K562 (cell line): Measurements from ENCODE around the gene RASGRP1. TPM values are rescaled to one million over a fixed set of nuclear protein-coding genes. Genes with fewer than 3 reads are reported as not detected.
A peak's percentile ranks its signal among the peaks of the same experiment; 100 is the strongest.

ENCODE experiments used
- ATAC-seq: fragments of 200-7000 bp; cut with Tn5 transposase; 3 replicates; pipeline ENCODE4 v1.9.1; 2020; ENCODE audit warnings: moderate library complexity
- BruUV-seq: library from RNA; stranded (reverse); fragments of 400-500 nt; replicated peaks from 2 replicates; lab custom pipeline; 2021; lab: Mats Ljungman, UMichigan
- CTCF ChIA-PET: fragments of 300-600 bp; formaldehyde crosslinking; extraction: SDS; loops from one replicate; lab custom pipeline; 2021; ENCODE audit warnings: low intra/inter-chr PET ratio; lab: Yijun Ruan, JAX
- POLR2A ChIA-PET: fragments of 300-600, 350-650 bp; sonication (Branson Sonifier 250); formaldehyde crosslinking; extraction: SDS; loops from one replicate; lab custom pipeline; 2021; ENCODE audit warnings: antibody characterized with exemption, inconsistent platforms; lab: Yijun Ruan, JAX
- DNase-seq, 4 experiments: peaks; one replicate each; pipeline versions ENCODE4 v3.0.0 to v3.0.0-alpha.2; 2011 to 2018; ENCODE audit warnings: low spot score in 3 of 4, mixed read lengths in 3 of 4; ENCODE audit errors: extremely low read depth in 1 of 4
- FAIRE-seq: peaks from 2 replicates; lab custom pipeline; 2011; peaks lifted over from hg19 to GRCh38; lab: Jason Lieb, UNC
- H2AFZ ChIP-seq: 2 replicates; pipeline ENCODE4 v1.6.0; 2011; ENCODE audit warnings: low read depth, low read length, control low read depth, inconsistent platforms
- H3K27ac ChIP-seq: fragments of 200-600 bp; 3 replicates; pipeline ENCODE4 v1.8.0; 2011; ENCODE audit warnings: low read depth, mild to moderate bottlenecking, control low read depth, inconsistent platforms, low read length, moderate library complexity, mixed read lengths; ENCODE audit errors: extremely low read depth
- H3K27me3 ChIP-seq, 2 experiments: fragments of 300-600 bp in 1 of 2; 2 replicates in 1 of 2; 3 replicates in 1 of 2; pipeline versions ENCODE4 v1.6.0 to v1.8.0; 2011; ENCODE audit warnings: inconsistent platforms in 2 of 2, low read length in 2 of 2, mild to moderate bottlenecking in 1 of 2, mixed read lengths in 1 of 2, moderate library complexity in 1 of 2; ENCODE audit not compliant: control insufficient read depth in 2 of 2, insufficient read depth in 2 of 2
- H3K36me3 ChIP-seq: fragments of 300-600 bp; 3 replicates; pipeline ENCODE4 v1.8.0; 2011; ENCODE audit warnings: mild to moderate bottlenecking, low read length, inconsistent platforms; ENCODE audit not compliant: control insufficient read depth, insufficient read depth
- H3K4me1 ChIP-seq, 2 experiments: fragments of 200-600 bp in 1 of 2; replicated peaks in 1 of 2; 2 replicates in 1 of 2; 3 replicates in 1 of 2; pipeline versions ENCODE4 v1.5.1 to v1.8.0; 2011; ENCODE audit warnings: inconsistent platforms in 2 of 2, low read length in 2 of 2, mild to moderate bottlenecking in 1 of 2, mixed read lengths in 1 of 2, moderate library complexity in 1 of 2; ENCODE audit not compliant: control insufficient read depth in 2 of 2, insufficient read depth in 2 of 2
- H3K4me2 ChIP-seq: 2 replicates; pipeline ENCODE4 v1.6.1; 2011; ENCODE audit warnings: low read length, control low read depth, inconsistent platforms, mixed read lengths; ENCODE audit not compliant: insufficient read depth
- H3K4me3 ChIP-seq: fragments of 200-600 bp; sonication (generic), shearing (Covaris generic); 2 replicates; pipeline ENCODE4 v1.5.1; 2016; ENCODE audit warnings: control low read depth, inconsistent platforms
- H3K79me2 ChIP-seq: fragments of 200-600 bp; 3 replicates; pipeline ENCODE4 v1.8.0; 2011; ENCODE audit warnings: low read length, inconsistent platforms; ENCODE audit not compliant: control insufficient read depth, insufficient read depth
- H3K9ac ChIP-seq, 2 experiments: 2 replicates each; pipeline versions ENCODE4 v1.6.0 to v1.6.1; 2011; ENCODE audit warnings: low read depth in 2 of 2, low read length in 2 of 2, control low read depth in 1 of 2, inconsistent platforms in 1 of 2, mild to moderate bottlenecking in 1 of 2, mixed read lengths in 1 of 2; ENCODE audit not compliant: insufficient read depth in 1 of 2
- H3K9me1 ChIP-seq: one replicate; pipeline ENCODE4 v1.6.0; 2011; ENCODE audit warnings: inconsistent platforms, mild to moderate bottlenecking, low read length, moderate library complexity; ENCODE audit not compliant: control insufficient read depth, insufficient read depth
- H3K9me3 ChIP-seq: replicated peaks from 2 replicates; pipeline ENCODE4 v1.5.1; 2011; ENCODE audit warnings: low read depth, low read length, inconsistent platforms; ENCODE audit not compliant: control insufficient read depth, insufficient read depth
- H4K20me1 ChIP-seq: replicated peaks from 2 replicates; pipeline ENCODE4 v1.6.1; 2011; ENCODE audit warnings: low read length, inconsistent platforms, mixed read lengths; ENCODE audit not compliant: control insufficient read depth, insufficient read depth
- DMBX1 ChIP-seq: fragments of 250-450 bp; sonication (Bioruptor Pico); IDR thresholded peaks from 2 replicates; pipeline ENCODE4 v1.8.0; 2022; ENCODE audit warnings: inconsistent platforms, mild to moderate bottlenecking, moderate library complexity, borderline replicate concordance
- ERF ChIP-seq: fragments of 450-650 bp; formaldehyde crosslinking; IDR thresholded peaks from 2 replicates; pipeline ENCODE4 v1.4.0; 2020; ENCODE audit warnings: mild to moderate bottlenecking, mixed read lengths
- HCFC1 ChIP-seq: IDR thresholded peaks from 2 replicates; pipeline ENCODE4 v1.6.1; 2012; ENCODE audit warnings: low read depth, low read length, improper control_type of control experiment
- HNRNPK ChIP-seq: fragments of 200-400 bp; formaldehyde crosslinking; IDR thresholded peaks from one replicate; pipeline ENCODE4 v1.6.1; 2018; ENCODE audit warnings: mild to moderate bottlenecking, low read depth, low read length; ENCODE audit not compliant: poor library complexity, severe bottlenecking
- MCM5 ChIP-seq: fragments of 450-650 bp; IDR thresholded peaks from 2 replicates; pipeline ENCODE4 v1.6.1; 2016; ENCODE audit warnings: low read depth
- NFIC ChIP-seq: fragments of 450-650 bp; IDR thresholded peaks from 2 replicates; pipeline ENCODE4 v1.6.1; 2017; ENCODE audit warnings: mild to moderate bottlenecking, inconsistent platforms
- TFAM ChIP-seq: fragments of 250-450 bp; sonication (Bioruptor Pico); conservative IDR thresholded peaks from 2 replicates; pipeline ENCODE4 v1.5.0; 2021; ENCODE audit warnings: mild to moderate bottlenecking, moderate library complexity
- ZBTB34 ChIP-seq: fragments of 250-450 bp; sonication (Bioruptor Pico); IDR thresholded peaks from 2 replicates; pipeline ENCODE4 v1.8.0; 2021; ENCODE audit warnings: mild to moderate bottlenecking, moderate library complexity
- ZKSCAN3 ChIP-seq: fragments of 250-450 bp; sonication (Bioruptor Pico); IDR thresholded peaks from 2 replicates; pipeline ENCODE4 v1.4.0; 2020
- ZNF121 ChIP-seq: sonication (generic); formaldehyde crosslinking; conservative IDR thresholded peaks from 2 replicates; pipeline ENCODE4 v1.8.0; 2022; ENCODE audit warnings: missing genetic modification reagents
- ZNF140 ChIP-seq: fragments of 250-450 bp; sonication (Bioruptor Pico); IDR thresholded peaks from 2 replicates; pipeline ENCODE4 v1.8.0; 2021; ENCODE audit warnings: moderate library complexity, mild to moderate bottlenecking, inconsistent platforms
- ZNF384 ChIP-seq: IDR thresholded peaks from 2 replicates; pipeline ENCODE4 v1.6.1; 2012; ENCODE audit warnings: low read depth, low read length, improper control_type of control experiment
- ZNF551 ChIP-seq: fragments of 250-450 bp; sonication (Bioruptor Pico); IDR thresholded peaks from 2 replicates; pipeline ENCODE4 v1.5.0; 2021; ENCODE audit warnings: mild to moderate bottlenecking, moderate library complexity
- ZNF57 ChIP-seq: fragments of 450-650 bp; formaldehyde crosslinking; IDR thresholded peaks from 2 replicates; pipeline ENCODE4 v1.4.0; 2020; ENCODE audit warnings: mild to moderate bottlenecking, moderate library complexity
- WGBS: fragments of 100-300 bp; shearing (Covaris generic); methylation state at CpG from one replicate; pipeline ENCODE4 v1.1.6; 2016; ENCODE audit warnings: low coverage, mixed read lengths; ENCODE audit not compliant: insufficient coverage; ENCODE audit errors: missing lambda C conversion rate; 5-methylcytosine and 5-hydroxymethylcytosine counted together
- in situ Hi-C: fragments of 300-500 bp; cut with MboI; formaldehyde crosslinking; loops from 4 replicates; pipeline ENCODE4 v1.15.0; 2018; ENCODE audit warnings: inconsistent platforms, mixed read lengths
- intact Hi-C: fragments of 100-400 bp; cut with micrococcal nuclease; formaldehyde crosslinking; loops from 2 replicates; pipeline ENCODE4 v1.14.2; 2022
- polyA plus RNA-seq, 8 experiments: library from polyadenylated mRNA; depleted of rRNA in 4 of 8; stranded (reverse) in 5 of 8; unstranded in 3 of 8; fragments of >200 nt; fragmentation: Nextera tagmentation in 2 of 8; fragmentation: Illumina TruSeq in 1 of 8; extraction: Ambion mirVana in 2 of 8; extraction: Trizol in 1 of 8; gene quantifications; 2 replicates each; pipeline versions ENCODE4 v1.2.1 to v1.2.3, GENCODE V29; 2011 to 2014; ENCODE audit warnings: inconsistent platforms in 1 of 8, missing spikeins in 1 of 8
- total RNA-seq, 7 experiments: library from RNA; depleted of rRNA in 6 of 7; stranded (reverse); fragments of >200 nt in 6 of 7; fragmentation: Illumina TruSeq in 2 of 7; extraction: Trizol in 2 of 7; gene quantifications; 2 replicates each; pipeline versions ENCODE4 v1.2.1 to v1.2.3, GENCODE V29; 2011 to 2021; ENCODE audit warnings: low replicate concordance in 1 of 7
- TF ChIP-seq, protein P1 (sequence below): sonication (generic); formaldehyde crosslinking; IDR thresholded peaks from 2 replicates; pipeline ENCODE4 v1.8.1; 2022; ENCODE audit warnings: missing genetic modification reagents
- TF ChIP-seq, protein P2 (sequence below): sonication (generic); formaldehyde crosslinking; IDR thresholded peaks from 2 replicates; pipeline ENCODE4 v1.8.1; 2023; ENCODE audit warnings: mild to moderate bottlenecking, missing genetic modification reagents, moderate library complexity

RASGRP1 gene
- total and polyA plus RNA-seq, 9 of the 15 experiments (the other 6 are each of a cell fraction or from before 2014, with no cell fraction given) = 0.14 to 0.72 (median 0.31) TPM

DNA sequence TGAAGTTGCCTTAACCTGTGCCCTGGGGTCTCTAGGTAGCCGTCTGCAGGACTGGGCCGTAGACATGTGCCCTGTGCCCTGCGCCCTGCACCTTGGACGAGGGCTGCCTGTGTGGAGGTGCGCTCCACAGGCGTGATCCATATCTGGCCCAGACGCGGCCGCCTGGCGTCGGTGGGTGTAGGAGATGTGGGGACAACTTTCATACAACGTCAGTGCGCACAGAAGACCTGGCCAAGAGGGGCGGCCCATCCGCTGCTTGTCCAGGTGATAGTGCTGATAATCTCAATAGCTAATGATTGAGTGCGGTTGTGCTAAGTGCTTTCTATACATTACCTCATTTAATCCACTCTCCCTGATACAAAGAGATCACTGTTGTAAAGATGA, 665 bp upstream of the RASGRP1 start:
- BruUV-seq = no TSS peak
- CTCF ChIA-PET = interaction anchor here (0.9 to 1.9 kb wide), 2 partner anchors 63 to 119 kb away, joined by 5 to 23 read pairs; no protein-coding TSS in a partner anchor
- in situ Hi-C loops (loop anchor here (10.0 kb wide), 1 partner anchor 130 kb away; no protein-coding TSS in a partner anchor), intact Hi-C loops (loop anchor here (2.0 to 10.0 kb wide), 2 partner anchors 38 to 90 kb away; no protein-coding TSS in a partner anchor)
- no peaks in the 10 kb centered on the region for H4K20me1 ChIP-seq
- DNase-seq (no peak), FAIRE-seq (no peak), ATAC-seq (no peak)
- POLR2A ChIA-PET = no interaction called here
- H3K36me3 ChIP-seq = no peaks in the 10 kb centered on the region
- no peaks in the 10 kb centered on the region for H3K79me2 ChIP-seq
- H3K4me3 ChIP-seq = no peak overlapping the region
- no peak overlapping the region for H2AFZ ChIP-seq
- H3K4me2 ChIP-seq = no peak overlapping the region
- H3K27ac ChIP-seq = no peak overlapping the region
- peaks cover 0 to 16% of the 10 kb centered on the region in 2 experiments; a peak in 3 of 5 replicates for H3K4me1 ChIP-seq
- H3K9me1 ChIP-seq = no peaks in the 10 kb centered on the region
- 0 out of 4 replicates have a peak overlapping the region, but pooled peaks of 1 of the 2 experiments have one; percentile 14 for H3K9ac ChIP-seq
- no peaks in the 10 kb centered on the region for H3K9me3 ChIP-seq
- 35% methylated on average over 6 of the region's 16 CpGs for WGBS
- TF ChIP-seq, protein P1, sequence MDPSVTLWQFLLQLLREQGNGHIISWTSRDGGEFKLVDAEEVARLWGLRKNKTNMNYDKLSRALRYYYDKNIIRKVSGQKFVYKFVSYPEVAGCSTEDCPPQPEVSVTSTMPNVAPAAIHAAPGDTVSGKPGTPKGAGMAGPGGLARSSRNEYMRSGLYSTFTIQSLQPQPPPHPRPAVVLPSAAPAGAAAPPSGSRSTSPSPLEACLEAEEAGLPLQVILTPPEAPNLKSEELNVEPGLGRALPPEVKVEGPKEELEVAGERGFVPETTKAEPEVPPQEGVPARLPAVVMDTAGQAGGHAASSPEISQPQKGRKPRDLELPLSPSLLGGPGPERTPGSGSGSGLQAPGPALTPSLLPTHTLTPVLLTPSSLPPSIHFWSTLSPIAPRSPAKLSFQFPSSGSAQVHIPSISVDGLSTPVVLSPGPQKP (CRISPR knock-in tag) = no peak
- TF ChIP-seq MCM5 (no peak), ZNF121 (CRISPR knock-in tag) (no peak), ZNF57 (CRISPR knock-in tag) (no peak), DMBX1 (no peak), NFIC (no peak), ZNF551 (no peak), ZNF384 (no peak), ERF (CRISPR knock-in tag) (no peak), ZBTB34 (CRISPR knock-in tag) (no peak), HCFC1 (no peak), TFAM (CRISPR knock-in tag) (no peak), ZKSCAN3 (CRISPR knock-in tag) (no peak), ZNF140 (CRISPR knock-in tag) (no peak), HNRNPK (no peak)
- TF ChIP-seq, protein P2, sequence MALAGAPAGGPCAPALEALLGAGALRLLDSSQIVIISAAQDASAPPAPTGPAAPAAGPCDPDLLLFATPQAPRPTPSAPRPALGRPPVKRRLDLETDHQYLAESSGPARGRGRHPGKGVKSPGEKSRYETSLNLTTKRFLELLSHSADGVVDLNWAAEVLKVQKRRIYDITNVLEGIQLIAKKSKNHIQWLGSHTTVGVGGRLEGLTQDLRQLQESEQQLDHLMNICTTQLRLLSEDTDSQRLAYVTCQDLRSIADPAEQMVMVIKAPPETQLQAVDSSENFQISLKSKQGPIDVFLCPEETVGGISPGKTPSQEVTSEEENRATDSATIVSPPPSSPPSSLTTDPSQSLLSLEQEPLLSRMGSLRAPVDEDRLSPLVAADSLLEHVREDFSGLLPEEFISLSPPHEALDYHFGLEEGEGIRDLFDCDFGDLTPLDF (CRISPR knock-in tag) = no peak
- H3K27me3 ChIP-seq = peaks cover 2 to 10% of the 10 kb centered on the region in 2 experiments; a peak in 3 of 5 replicates
